Transverse colon (tissue), 4 donors: Measurements from ENCODE around the gene EHD3. TPM values are rescaled to one million over a fixed set of nuclear protein-coding genes. Genes with fewer than 3 reads are reported as not detected.

Experiments
- DNase-seq: peaks from one replicate; pipeline ENCODE4 v3.0.0-alpha.2; 2019
- H3K27ac ChIP-seq, 4 donors: fragments of 200-600 bp; sonication (generic); 2 replicates each; pipeline ENCODE4 v1.5.1; 2016 to 2018; ENCODE audit warnings: inconsistent platforms in 4 of 4
- H3K27me3 ChIP-seq: fragments of 200-600 bp; sonication (generic); 2 replicates; pipeline ENCODE4 v1.5.1; 2017; ENCODE audit warnings: inconsistent platforms
- H3K36me3 ChIP-seq, 4 donors: fragments of 200-600 bp; sonication (generic); 2 replicates each; pipeline ENCODE4 v1.5.1; 2017 to 2019; ENCODE audit warnings: inconsistent platforms in 4 of 4
- H3K4me1 ChIP-seq, 4 donors: fragments of 200-600 bp; sonication (generic); 2 replicates each; pipeline ENCODE4 v1.5.1; 2017 to 2020; ENCODE audit warnings: inconsistent platforms in 4 of 4
- H3K4me3 ChIP-seq, 4 donors: fragments of 200-600 bp; sonication (generic); 1 replicate in 1 of 4; 2 replicates in 3 of 4; pipeline versions ENCODE4 v1.5.1 to v1.6.1; 2017 to 2019; ENCODE audit warnings: inconsistent platforms in 4 of 4
- H3K9me3 ChIP-seq, 2 donors: fragments of 200-600 bp; sonication (generic); 2 replicates each; pipeline ENCODE4 v1.5.1; 2017 to 2019; ENCODE audit warnings: inconsistent platforms in 2 of 2
- EP300 ChIP-seq: sonication (generic); formaldehyde crosslinking; IDR thresholded peaks from one replicate; pipeline ENCODE4 v1.6.1; 2017; ENCODE audit warnings: antibody characterized with exemption, low read depth
- POLR2A ChIP-seq: fragments of 450-650 bp; IDR thresholded peaks from one replicate; pipeline ENCODE4 v1.6.1; 2016; ENCODE audit warnings: antibody characterized with exemption, mild to moderate bottlenecking, moderate library complexity
- POLR2AphosphoS5 ChIP-seq, 3 donors: sonication (generic); formaldehyde crosslinking; IDR thresholded peaks; one replicate each; pipeline ENCODE4 v1.6.1; 2016; ENCODE audit warnings: antibody characterized with exemption in 3 of 3
- WGBS, 2 donors: methylation state at CpG; one replicate each; pipeline ENCODE4 v1.1.5; 2018; ENCODE audit warnings: low coverage in 1 of 2; 5-methylcytosine and 5-hydroxymethylcytosine counted together
- in situ Hi-C, 4 donors: fragments of 200-750 bp; cut with MboI; loops; one replicate each; pipeline versions ENCODE4 v1.15.0 to v1.15.1; 2017; ENCODE audit warnings: low sequenced_read_pairs in 3 of 4, low pct_ligation_motif_present in 1 of 4, low pct_unique_long_range_greater_than_20kb in 1 of 4
- intact Hi-C: fragments of 100-400 bp; cut with DNase I; formaldehyde crosslinking; loops from one replicate; pipeline ENCODE4 v1.15.1; 2023; ENCODE audit warnings: low total_unique reads
- total RNA-seq, 4 donors: library from RNA; depleted of rRNA; stranded (reverse); fragments of >200 nt; gene quantifications; one replicate each; pipeline ENCODE4 v1.1.0, GENCODE V29; 2016
- TF ChIP-seq, protein P1 (sequence below), 5 experiments: fragments of 200-600 bp in 3 of 5; fragments of 450-650 bp in 2 of 5; sonication (generic) in 3 of 5; IDR thresholded peaks; 1 replicate in 2 of 5; 2 replicates in 3 of 5; pipeline ENCODE4 v1.5.1; 2016 to 2017; ENCODE audit warnings: antibody characterized with exemption in 5 of 5, inconsistent platforms in 3 of 5, mild to moderate bottlenecking in 2 of 5, moderate library complexity in 1 of 5

The EHD3 gene
- total RNA-seq, 4 donors from 2014 or later: 1.2 to 10.1 (median 3.6) TPM

- Histone ChIP-seq H3K4me1 (no peaks in the 10 kb centered on the region), H3K9me3 (no peaks in the 10 kb centered on the region), H3K27ac (no peak overlapping the region), H3K36me3 (no peaks in the 10 kb centered on the region), H3K27me3 (no peaks in the 10 kb centered on the region), H3K4me3 (no peak overlapping the region)
- no peak for DNase-seq
- no peak for TF ChIP-seq EP300
- no peak for TF ChIP-seq POLR2A
- TF ChIP-seq POLR2AphosphoS5 (IDR thresholded peaks at IDR 0.05): no peak
- TF ChIP-seq, protein P1, sequence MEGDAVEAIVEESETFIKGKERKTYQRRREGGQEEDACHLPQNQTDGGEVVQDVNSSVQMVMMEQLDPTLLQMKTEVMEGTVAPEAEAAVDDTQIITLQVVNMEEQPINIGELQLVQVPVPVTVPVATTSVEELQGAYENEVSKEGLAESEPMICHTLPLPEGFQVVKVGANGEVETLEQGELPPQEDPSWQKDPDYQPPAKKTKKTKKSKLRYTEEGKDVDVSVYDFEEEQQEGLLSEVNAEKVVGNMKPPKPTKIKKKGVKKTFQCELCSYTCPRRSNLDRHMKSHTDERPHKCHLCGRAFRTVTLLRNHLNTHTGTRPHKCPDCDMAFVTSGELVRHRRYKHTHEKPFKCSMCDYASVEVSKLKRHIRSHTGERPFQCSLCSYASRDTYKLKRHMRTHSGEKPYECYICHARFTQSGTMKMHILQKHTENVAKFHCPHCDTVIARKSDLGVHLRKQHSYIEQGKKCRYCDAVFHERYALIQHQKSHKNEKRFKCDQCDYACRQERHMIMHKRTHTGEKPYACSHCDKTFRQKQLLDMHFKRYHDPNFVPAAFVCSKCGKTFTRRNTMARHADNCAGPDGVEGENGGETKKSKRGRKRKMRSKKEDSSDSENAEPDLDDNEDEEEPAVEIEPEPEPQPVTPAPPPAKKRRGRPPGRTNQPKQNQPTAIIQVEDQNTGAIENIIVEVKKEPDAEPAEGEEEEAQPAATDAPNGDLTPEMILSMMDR (IDR thresholded peaks at IDR 0.05): no peak
- 60 to 83% methylated on average over 3 to 9 of the region's 9 CpGs for WGBS, 2 donors
- intact Hi-C loops (no loop called here), in situ Hi-C loops (no loop called here)
Measured at GRCh38 chr2:31200972-31201371, 33.0 kb upstream of the EHD3 start.

GRCh38 chr2:31202041-31202440 is 31.9 kb upstream of the EHD3 start:
- 60 to 69% methylated on average over 1 to 5 of the region's 5 CpGs for WGBS, 2 donors
- intact Hi-C loops: no loop called here

DNA sequence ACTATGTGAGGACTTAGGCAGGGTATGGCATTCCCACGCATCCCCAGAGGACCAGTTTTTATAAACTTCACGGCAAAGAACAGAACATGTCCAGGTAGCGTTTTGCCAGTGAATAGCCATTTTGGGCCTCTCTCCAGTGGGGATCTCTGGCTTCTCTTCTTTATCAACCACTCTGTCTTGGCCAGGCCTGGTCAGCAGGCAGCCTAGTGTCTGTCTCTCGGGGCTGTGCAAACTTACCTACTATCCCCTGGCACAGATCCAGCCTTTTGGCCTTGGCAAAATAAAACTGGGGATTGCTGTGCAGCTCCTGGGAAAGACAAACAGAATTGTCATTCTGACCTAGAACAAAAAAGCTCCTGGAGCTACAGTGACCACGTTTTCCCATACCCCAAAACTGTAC is 31.1 kb upstream of the EHD3 start:
- Histone ChIP-seq H3K27ac (no peak overlapping the region), H3K36me3 (no peaks in the 10 kb centered on the region), H3K27me3 (no peaks in the 10 kb centered on the region), H3K4me3 (no peak overlapping the region), H3K9me3 (no peaks in the 10 kb centered on the region), H3K4me1 (no peaks in the 10 kb centered on the region)
- TF ChIP-seq, protein P1 (IDR thresholded peaks at IDR 0.05): no peak
- TF ChIP-seq POLR2AphosphoS5 (IDR thresholded peaks at IDR 0.05) (no peak), EP300 (no peak), POLR2A (no peak)
- intact Hi-C loops (no loop called here), in situ Hi-C loops (no loop called here)
- 73% methylated on average over 5 of the region's 5 CpGs; no CpG with 5 or more reads in 1 of the 2 donors for WGBS, 2 donors
- no peak for DNase-seq

More at GRCh38 chr2:31202041-31202440, 31.9 kb upstream of the EHD3 start:
- Histone ChIP-seq H3K27ac (no peak overlapping the region), H3K36me3 (no peaks in the 10 kb centered on the region), H3K9me3 (no peaks in the 10 kb centered on the region), H3K27me3 (no peaks in the 10 kb centered on the region), H3K4me1 (no peaks in the 10 kb centered on the region), H3K4me3 (no peak overlapping the region)
- in situ Hi-C loops: no loop called here
- DNase-seq: no peak
- TF ChIP-seq POLR2AphosphoS5 (IDR thresholded peaks at IDR 0.05): no peak
- TF ChIP-seq, protein P1 (IDR thresholded peaks at IDR 0.05): no peak
- TF ChIP-seq POLR2A: no peak
- TF ChIP-seq EP300: no peak

- Histone ChIP-seq H3K4me3 (no peak overlapping the region), H3K36me3 (no peaks in the 10 kb centered on the region), H3K27me3 (no peaks in the 10 kb centered on the region), H3K4me1 (no peaks in the 10 kb centered on the region), H3K27ac (no peak overlapping the region), H3K9me3 (no peaks in the 10 kb centered on the region)
- TF ChIP-seq POLR2A (no peak), EP300 (no peak), POLR2AphosphoS5 (IDR thresholded peaks at IDR 0.05) (no peak)
- TF ChIP-seq, protein P1 (IDR thresholded peaks at IDR 0.05): no peak
- intact Hi-C loops (no loop called here), in situ Hi-C loops (no loop called here)
- DNase-seq: no peak
Measured at GRCh38 chr2:31203916-31204315, 30.0 kb upstream of the EHD3 start.
